Measurements from ENCODE around the gene CD300LF. TPM values are rescaled to one million over a fixed set of nuclear protein-coding genes. Genes with fewer than 3 reads are reported as not detected.

CD300LF gene
- total and polyA plus RNA-seq, 10 donors: 13.1 to 45.8 (median 30.9) TPM

DNA sequence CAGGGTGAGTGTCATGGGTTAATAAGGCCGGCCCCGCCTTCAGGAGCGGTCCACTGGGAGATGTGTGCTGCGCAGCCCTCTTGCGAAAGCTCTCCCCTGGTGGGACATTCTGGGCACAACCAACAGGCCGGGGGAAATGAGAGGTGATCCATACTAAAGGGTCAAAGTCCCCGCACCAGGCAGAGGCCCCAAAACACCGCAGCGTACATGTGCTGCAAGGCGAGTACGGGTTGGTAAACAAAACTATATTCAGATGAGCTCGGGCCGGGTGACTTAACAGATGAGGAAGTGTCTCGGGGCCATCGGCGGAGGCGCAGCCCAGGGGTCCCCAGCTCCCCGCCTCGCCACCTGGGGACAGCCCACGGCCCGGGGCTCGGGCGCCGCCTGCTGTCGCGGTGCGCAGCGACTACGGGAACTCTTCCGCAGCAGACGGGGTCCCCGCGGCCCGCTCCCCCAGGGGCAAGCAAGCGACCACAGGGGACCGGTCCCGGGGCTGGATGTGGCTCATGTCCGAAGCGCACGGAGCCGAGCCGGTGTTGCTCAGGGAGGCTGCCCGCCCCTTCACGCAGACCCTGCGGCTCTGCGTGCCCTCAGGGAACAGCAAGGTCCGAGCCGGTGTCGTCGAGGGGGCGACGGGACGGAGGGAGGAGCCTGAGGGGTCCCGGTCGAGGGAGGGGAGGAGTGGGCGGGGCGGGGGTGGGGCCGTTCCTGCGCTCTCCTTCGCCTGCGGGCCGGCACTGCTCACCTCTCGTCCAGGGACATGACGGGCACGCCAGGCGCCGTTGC, 24.0 kb upstream of the CD300LF start, which contains the start of gene RAB37:
RAB37 (plus strand) TSS at position 744 of the 786 bp plus-strand sequence; CDS start at position 761, 17 bp downstream.
- TF ChIP-seq POLR2AphosphoS5 (IDR thresholded peaks at IDR 0.05): peak; percentile 25 to 79 (median 65)
- no peak for TF ChIP-seq POLR2A (IDR thresholded peaks at IDR 0.05)
- TF ChIP-seq, protein P1, sequence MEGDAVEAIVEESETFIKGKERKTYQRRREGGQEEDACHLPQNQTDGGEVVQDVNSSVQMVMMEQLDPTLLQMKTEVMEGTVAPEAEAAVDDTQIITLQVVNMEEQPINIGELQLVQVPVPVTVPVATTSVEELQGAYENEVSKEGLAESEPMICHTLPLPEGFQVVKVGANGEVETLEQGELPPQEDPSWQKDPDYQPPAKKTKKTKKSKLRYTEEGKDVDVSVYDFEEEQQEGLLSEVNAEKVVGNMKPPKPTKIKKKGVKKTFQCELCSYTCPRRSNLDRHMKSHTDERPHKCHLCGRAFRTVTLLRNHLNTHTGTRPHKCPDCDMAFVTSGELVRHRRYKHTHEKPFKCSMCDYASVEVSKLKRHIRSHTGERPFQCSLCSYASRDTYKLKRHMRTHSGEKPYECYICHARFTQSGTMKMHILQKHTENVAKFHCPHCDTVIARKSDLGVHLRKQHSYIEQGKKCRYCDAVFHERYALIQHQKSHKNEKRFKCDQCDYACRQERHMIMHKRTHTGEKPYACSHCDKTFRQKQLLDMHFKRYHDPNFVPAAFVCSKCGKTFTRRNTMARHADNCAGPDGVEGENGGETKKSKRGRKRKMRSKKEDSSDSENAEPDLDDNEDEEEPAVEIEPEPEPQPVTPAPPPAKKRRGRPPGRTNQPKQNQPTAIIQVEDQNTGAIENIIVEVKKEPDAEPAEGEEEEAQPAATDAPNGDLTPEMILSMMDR (IDR thresholded peaks at IDR 0.05 in 8 of 11, conservative IDR thresholded peaks at IDR 0.05 in 3 of 11): peak; percentile 14 to 74 (median 67)
- Histone ChIP-seq H3K27me3 (replicated peaks in 1 of 7) (peaks cover 0 to 39% (median 0%) of the 10 kb centered on the region in 7 donors), H3K27ac (peak within 1 kb of the TSS; percentile 66 to 94 (median 86)), H3K9me3 (no peaks in the 10 kb centered on the region), H3K36me3 (no peaks in the 10 kb centered on the region), H3K4me1 (peaks cover 23 to 71% (median 62%) of the 10 kb centered on the region in 6 donors), H3K4me3 (peak within 1 kb of the TSS; percentile 37 to 86 (median 57))
- WGBS, 5 donors: 1 to 4% (median 2%) methylated on average over 17 to 67 of the region's 67 CpGs
- intact Hi-C loops (cut with DNase I; ENCODE audit: low total_unique reads): no loop called here
- peak; percentile 95 for DNase-seq

GRCh38 chr17:74734256-74734655, 21.5 kb upstream of the CD300LF start:
- no peaks in the 10 kb centered on the region for H3K9me3 ChIP-seq
- WGBS, 5 donors: 92 to 100% (median 94%) methylated on average over 3 of the region's 3 CpGs
- no peaks in the 10 kb centered on the region for H3K36me3 ChIP-seq
- H3K4me1 ChIP-seq: peaks cover 28 to 71% (median 57%) of the 10 kb centered on the region in 6 donors
- TF ChIP-seq, protein P1 (IDR thresholded peaks at IDR 0.05 in 8 of 11, conservative IDR thresholded peaks at IDR 0.05 in 3 of 11): no peak
- TF ChIP-seq POLR2AphosphoS5 (IDR thresholded peaks at IDR 0.05) (no peak), POLR2A (IDR thresholded peaks at IDR 0.05) (no peak)
- peaks cover 0 to 29% (median 0%) of the 10 kb centered on the region in 7 donors for H3K27me3 ChIP-seq (replicated peaks in 1 of 7)
- intact Hi-C loops (cut with DNase I; ENCODE audit: low total_unique reads): loop anchor here (2.0 kb wide), 1 partner anchor 77 kb away; no protein-coding TSS in a partner anchor
- DNase-seq: peak; percentile 11
- H3K4me3 ChIP-seq: no peak overlapping the region
- H3K27ac ChIP-seq: no peak overlapping the region

- WGBS, 5 donors: 54 to 65% (median 59%) methylated on average over 9 of the region's 9 CpGs
- DNase-seq: peak; percentile 35
- Histone ChIP-seq H3K27me3 (replicated peaks in 1 of 7) (peaks cover 0 to 25% (median 0%) of the 10 kb centered on the region in 7 donors), H3K36me3 (no peaks in the 10 kb centered on the region), H3K27ac (no peak overlapping the region), H3K4me3 (no peak overlapping the region), H3K9me3 (no peaks in the 10 kb centered on the region), H3K4me1 (peaks cover 22 to 63% (median 50%) of the 10 kb centered on the region in 6 donors)
- intact Hi-C loops (cut with DNase I; ENCODE audit: low total_unique reads): loop anchor here (2.0 kb wide), 1 partner anchor 77 kb away; no protein-coding TSS in a partner anchor
- no peak for TF ChIP-seq POLR2A (IDR thresholded peaks at IDR 0.05)
- no peak for TF ChIP-seq POLR2AphosphoS5 (IDR thresholded peaks at IDR 0.05)
- TF ChIP-seq, protein P1 (IDR thresholded peaks at IDR 0.05 in 8 of 11, conservative IDR thresholded peaks at IDR 0.05 in 3 of 11): no peak
These were observed 20.8 kb upstream of the CD300LF start for GRCh38 chr17:74733365-74734122.
